Peyer's patch (tissue), 4 donors: ENCODE data around the gene SURF1.

Experiments used
- CTCF ChIP-seq, 6 experiments: fragments of 450-650 bp in 4 of 6; fragments of 200-600 bp in 2 of 6; sonication (generic) in 1 of 6; IDR thresholded peaks; one replicate each; pipeline ENCODE4 v1.5.1; 2017 to 2019; ENCODE audit warnings: antibody characterized with exemption in 6 of 6, mild to moderate bottlenecking in 3 of 6, moderate library complexity in 1 of 6
- POLR2A ChIP-seq, 2 donors: fragments of 450-650 bp; IDR thresholded peaks; one replicate each; pipeline ENCODE4 v1.5.1; 2017; ENCODE audit warnings: antibody characterized with exemption in 2 of 2, mild to moderate bottlenecking in 2 of 2, moderate library complexity in 2 of 2

DNA sequence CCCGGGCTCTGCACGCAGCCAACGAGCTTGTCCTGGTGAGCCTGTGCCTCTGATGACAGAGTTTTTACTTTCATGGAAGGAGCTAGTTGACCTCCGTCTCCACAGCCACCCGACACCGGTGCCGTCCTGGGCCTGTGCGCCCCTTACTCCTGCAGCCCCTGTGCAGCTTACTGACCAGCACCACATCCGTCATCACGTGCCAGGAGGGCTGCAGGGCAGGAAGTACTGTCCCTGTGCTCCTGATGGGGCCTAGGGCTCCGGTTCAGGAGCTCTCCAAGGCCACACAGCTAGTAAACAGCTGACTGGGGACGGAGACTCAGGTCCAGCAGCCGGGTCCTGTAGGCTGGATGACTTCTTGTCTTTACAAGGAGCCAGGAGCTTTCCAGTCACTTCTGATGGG, 30.1 kb upstream of the SURF1 start:
- TF ChIP-seq POLR2A (IDR thresholded peaks at IDR 0.05) (no peak), CTCF (IDR thresholded peaks at IDR 0.05) (no peak)
